CD14-positive monocyte (primary cell): ENCODE data around the gene TSPAN10. TPM values are rescaled to one million over a fixed set of nuclear protein-coding genes. Genes with fewer than 3 reads are reported as not detected.

Experiments used
- DNase-seq, 3 donors: peaks; one replicate each; pipeline ENCODE4 v3.0.0-alpha.2; 2011 to 2022
- H2AFZ ChIP-seq: 2 replicates; pipeline ENCODE4 v1.6.0; 2012; ENCODE audit warnings: mild to moderate bottlenecking, low read depth, low read length, inconsistent platforms; ENCODE audit not compliant: insufficient read depth, poor library complexity, severe bottlenecking
- H3K27ac ChIP-seq, 2 donors: 1 replicate in 1 of 2; 2 replicates in 1 of 2; pipeline ENCODE4 v1.5.1; 2012 to 2013; ENCODE audit warnings: low read length in 2 of 2, control low read depth in 1 of 2, inconsistent platforms in 1 of 2, low read depth in 1 of 2, mild to moderate bottlenecking in 1 of 2
- H3K27me3 ChIP-seq, 2 donors: one replicate each; pipeline versions ENCODE4 v1.6.0 to v1.6.1; 2011 to 2013; ENCODE audit warnings: low read length in 2 of 2; ENCODE audit not compliant: control insufficient read depth in 2 of 2, insufficient read depth in 2 of 2
- H3K36me3 ChIP-seq, 2 donors: replicated peaks in 1 of 2; 1 replicate in 1 of 2; 2 replicates in 1 of 2; pipeline versions ENCODE4 v1.5.1 to v1.6.1; 2012 to 2013; ENCODE audit warnings: low read length in 2 of 2, control low read depth in 1 of 2, inconsistent platforms in 1 of 2, mild to moderate bottlenecking in 1 of 2; ENCODE audit not compliant: insufficient read depth in 2 of 2, control insufficient read depth in 1 of 2
- H3K4me1 ChIP-seq, 2 donors: 1 replicate in 1 of 2; 2 replicates in 1 of 2; pipeline versions ENCODE4 v1.5.1 to v1.6.1; 2012 to 2013; ENCODE audit warnings: low read length in 2 of 2, control low read depth in 1 of 2, inconsistent platforms in 1 of 2, mild to moderate bottlenecking in 1 of 2, moderate library complexity in 1 of 2; ENCODE audit not compliant: insufficient read depth in 2 of 2, control insufficient read depth in 1 of 2
- H3K4me2 ChIP-seq: replicated peaks from 2 replicates; pipeline ENCODE3; 2012; ENCODE audit warnings: low read length, moderate library complexity, mild to moderate bottlenecking; ENCODE audit not compliant: poor library complexity, severe bottlenecking; ENCODE audit errors: extremely low read depth
- H3K4me3 ChIP-seq, 3 experiments: fragments of 200-600 bp in 1 of 3; sonication (generic) in 1 of 3; replicated peaks in 1 of 3; 1 replicate in 2 of 3; 2 replicates in 1 of 3; pipeline ENCODE4 v1.5.1; 2011 to 2013; ENCODE audit warnings: low read length in 3 of 3, mild to moderate bottlenecking in 3 of 3, control low read depth in 2 of 3, low read depth in 2 of 3, inconsistent platforms in 1 of 3, moderate library complexity in 1 of 3
- H3K79me2 ChIP-seq: 2 replicates; pipeline ENCODE4 v1.6.0; 2012; ENCODE audit warnings: mild to moderate bottlenecking, control low read depth, inconsistent platforms, low read length, moderate library complexity; ENCODE audit not compliant: insufficient read depth
- H3K9ac ChIP-seq: 2 replicates; pipeline ENCODE4 v1.6.0; 2017; ENCODE audit warnings: low read length, mild to moderate bottlenecking; ENCODE audit not compliant: insufficient read depth, poor library complexity, severe bottlenecking
- H3K9me3 ChIP-seq, 2 donors: replicated peaks in 1 of 2; 1 replicate in 1 of 2; 2 replicates in 1 of 2; pipeline versions ENCODE4 v1.5.1 to v1.6.1; 2012 to 2013; ENCODE audit warnings: low read length in 2 of 2, control low read depth in 1 of 2; ENCODE audit not compliant: control insufficient read depth in 1 of 2, insufficient read depth in 1 of 2
- H4K20me1 ChIP-seq: 2 replicates; pipeline ENCODE4 v1.6.0; 2012; ENCODE audit warnings: mild to moderate bottlenecking, low read length, control low read depth, moderate library complexity; ENCODE audit not compliant: insufficient read depth
- H3K27ac Mint-ChIP-seq, 7 donors: one replicate each; pipeline ENCODE4 v1.8.0; 2020; ENCODE audit warnings: mild to moderate bottlenecking in 7 of 7, mixed read lengths in 7 of 7, moderate library complexity in 6 of 7, inconsistent platforms in 2 of 7
- H3K27me3 Mint-ChIP-seq, 3 donors: one replicate each; pipeline ENCODE4 v1.8.0; 2021 to 2022; ENCODE audit warnings: low read depth in 3 of 3, mild to moderate bottlenecking in 3 of 3, mixed read lengths in 3 of 3, moderate library complexity in 3 of 3, inconsistent platforms in 1 of 3
- H3K36me3 Mint-ChIP-seq, 2 donors: one replicate each; pipeline ENCODE4 v1.8.0; 2020; ENCODE audit warnings: mixed read lengths in 2 of 2, inconsistent platforms in 1 of 2, mild to moderate bottlenecking in 1 of 2
- H3K4me1 Mint-ChIP-seq: one replicate; pipeline ENCODE4 v1.8.0; 2020; ENCODE audit warnings: mild to moderate bottlenecking, mixed read lengths
- H3K4me3 Mint-ChIP-seq, 2 donors: one replicate each; pipeline ENCODE4 v1.8.0; 2020; ENCODE audit warnings: mild to moderate bottlenecking in 2 of 2, mixed read lengths in 2 of 2, moderate library complexity in 1 of 2
- H3K9me3 Mint-ChIP-seq, 7 donors: one replicate each; pipeline ENCODE4 v1.8.0; 2020 to 2022; ENCODE audit warnings: mixed read lengths in 7 of 7, mild to moderate bottlenecking in 6 of 7, moderate library complexity in 6 of 7, inconsistent platforms in 2 of 7
- WGBS: methylation state at CpG from one replicate; pipeline ENCODE4 v1.1.5; 2013; ENCODE audit warnings: missing lambda C conversion rate; ENCODE audit not compliant: insufficient coverage; 5-methylcytosine and 5-hydroxymethylcytosine counted together
- intact Hi-C, 2 donors: fragments of 100-400 bp; cut with micrococcal nuclease; formaldehyde crosslinking; loops; one replicate each; pipeline versions ENCODE4 v1.15.0 to v1.15.1; 2023
- polyA plus RNA-seq, 3 donors: library from polyadenylated mRNA; depleted of rRNA in 1 of 3; unstranded in 2 of 3; stranded (reverse) in 1 of 3; fragments of 300-500 nt in 2 of 3; fragments of >200 nt in 1 of 3; fragmentation: Illumina TruSeq in 2 of 3; gene quantifications; 1 replicate in 2 of 3; 2 replicates in 1 of 3; pipeline ENCODE4 v1.2.3, GENCODE V29; 2012 to 2021
- TF ChIP-seq, protein P1 (sequence below): fragments of 200-600 bp; IDR thresholded peaks from one replicate; pipeline ENCODE4 v1.8.0; 2022; ENCODE audit warnings: antibody characterized with exemption, mild to moderate bottlenecking

Gene TSPAN10
- polyA plus RNA-seq, 3 donors: not detected

DNA sequence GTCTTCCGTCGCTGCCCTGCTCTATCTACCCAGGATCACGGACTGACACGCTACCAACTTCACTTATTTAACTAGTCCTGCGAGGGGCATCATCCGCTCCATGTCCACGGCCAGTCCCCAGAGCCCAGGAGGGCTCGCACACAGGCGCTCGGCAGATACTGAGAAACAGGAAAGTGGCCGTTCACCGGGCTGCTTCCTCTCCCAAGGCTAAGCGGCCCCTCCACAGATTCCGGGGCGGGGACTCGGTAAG lies 29.0 kb downstream of the TSPAN10 start:
- peak overlapping the region; percentile 63 to 91 (median 75) for H3K4me3 ChIP-seq
- peaks cover 0 to 4% (median 0%) of the 10 kb centered on the region in 3 donors for H3K27me3 Mint-ChIP-seq
- H3K79me2 ChIP-seq: peaks cover 53% of the 10 kb centered on the region
- H4K20me1 ChIP-seq: no peaks in the 10 kb centered on the region
- H3K4me3 Mint-ChIP-seq: peak overlapping the region; percentile 92 to 99
- peaks cover 24 to 30% of the 10 kb centered on the region in 2 donors for H3K4me1 ChIP-seq
- under 1% methylated on average over 16 of the region's 16 CpGs for WGBS
- peak; percentile 13 to 32 (median 21) for DNase-seq
- H2AFZ ChIP-seq: peak overlapping the region; percentile 94
- H3K36me3 ChIP-seq: peaks cover 15 to 36% of the 10 kb centered on the region in 2 donors
- H3K9me3 Mint-ChIP-seq: no peaks in the 10 kb centered on the region
- peak overlapping the region; percentile 93 for H3K9ac ChIP-seq
- H3K4me1 Mint-ChIP-seq: peaks cover 24% of the 10 kb centered on the region
- TF ChIP-seq, protein P1, sequence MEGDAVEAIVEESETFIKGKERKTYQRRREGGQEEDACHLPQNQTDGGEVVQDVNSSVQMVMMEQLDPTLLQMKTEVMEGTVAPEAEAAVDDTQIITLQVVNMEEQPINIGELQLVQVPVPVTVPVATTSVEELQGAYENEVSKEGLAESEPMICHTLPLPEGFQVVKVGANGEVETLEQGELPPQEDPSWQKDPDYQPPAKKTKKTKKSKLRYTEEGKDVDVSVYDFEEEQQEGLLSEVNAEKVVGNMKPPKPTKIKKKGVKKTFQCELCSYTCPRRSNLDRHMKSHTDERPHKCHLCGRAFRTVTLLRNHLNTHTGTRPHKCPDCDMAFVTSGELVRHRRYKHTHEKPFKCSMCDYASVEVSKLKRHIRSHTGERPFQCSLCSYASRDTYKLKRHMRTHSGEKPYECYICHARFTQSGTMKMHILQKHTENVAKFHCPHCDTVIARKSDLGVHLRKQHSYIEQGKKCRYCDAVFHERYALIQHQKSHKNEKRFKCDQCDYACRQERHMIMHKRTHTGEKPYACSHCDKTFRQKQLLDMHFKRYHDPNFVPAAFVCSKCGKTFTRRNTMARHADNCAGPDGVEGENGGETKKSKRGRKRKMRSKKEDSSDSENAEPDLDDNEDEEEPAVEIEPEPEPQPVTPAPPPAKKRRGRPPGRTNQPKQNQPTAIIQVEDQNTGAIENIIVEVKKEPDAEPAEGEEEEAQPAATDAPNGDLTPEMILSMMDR: no peak
- peak overlapping the region; percentile 62 to 97 (median 96) for H3K27ac Mint-ChIP-seq
- peaks cover 21 to 45% of the 10 kb centered on the region in 2 donors for H3K36me3 Mint-ChIP-seq
- no peaks in the 10 kb centered on the region for H3K9me3 ChIP-seq
- peak overlapping the region; percentile 76 to 89 for H3K27ac ChIP-seq
- H3K27me3 ChIP-seq: no peaks in the 10 kb centered on the region
- intact Hi-C loops: loop anchor here (1.0 to 5.0 kb wide), 3 partner anchors 17 to 46 kb away; partner anchors contain the start of genes ARL16 (in 1 of the 2), MRPL12 (in 1 of the 2) and SLC25A10 (in 1 of the 2)
- H3K4me2 ChIP-seq: peak overlapping the region; percentile 86

DNA sequence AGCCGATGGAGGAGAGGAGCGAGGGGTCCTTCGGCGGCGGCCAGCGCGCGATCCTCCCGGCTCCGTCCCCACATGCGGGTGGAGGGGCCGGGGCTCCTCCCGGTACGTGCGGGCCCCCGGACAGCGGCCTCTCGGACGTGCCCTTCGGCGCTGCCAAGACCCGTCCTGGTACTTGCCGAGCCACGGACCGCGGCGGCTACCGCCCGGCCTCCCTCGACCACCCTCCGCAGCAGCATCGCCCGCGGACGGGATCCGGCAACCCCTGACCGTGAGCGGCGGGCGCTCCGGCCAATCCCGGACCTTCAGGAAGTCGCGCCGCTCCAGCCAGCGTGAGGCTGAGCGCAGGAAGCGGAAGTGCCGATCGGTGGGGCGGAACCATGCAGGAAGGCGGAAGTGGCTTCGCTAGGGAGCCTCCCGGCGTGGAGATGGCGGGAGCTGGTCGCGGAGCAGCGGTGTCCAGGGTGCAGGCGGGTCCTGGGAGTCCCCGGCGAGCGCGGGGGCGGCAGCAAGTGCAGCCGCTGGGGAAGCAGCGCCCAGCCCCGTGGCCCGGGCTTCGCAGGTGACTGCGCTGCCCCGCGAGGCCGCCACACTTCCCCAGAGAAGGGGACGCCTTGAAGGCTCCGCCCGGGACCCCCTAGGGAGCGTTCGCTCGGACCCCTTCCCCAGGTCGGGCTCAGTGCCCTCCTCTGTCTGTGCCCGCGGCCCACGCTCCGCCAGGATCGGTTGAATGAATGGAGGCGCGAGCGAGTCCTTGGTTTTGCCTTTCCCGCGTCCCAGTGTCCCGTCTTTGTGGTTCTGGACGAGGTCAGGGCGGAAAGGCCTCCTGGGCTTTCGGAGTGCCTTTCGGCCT lies 29.6 kb downstream of the TSPAN10 start, which contains the start of the genes CCDC137 and OXLD1:
Gene CCDC137 (plus strand): TSS at position 396 of the 850 bp plus-strand sequence. CDS start 30 bp downstream, at position 426.
Gene OXLD1 (minus strand): TSS at position 264 of the 850 bp plus-strand sequence. CDS start 28 bp downstream, at position 236.
- no peaks in the 10 kb centered on the region for H4K20me1 ChIP-seq
- no peaks in the 10 kb centered on the region for H3K9me3 ChIP-seq
- peaks cover 24% of the 10 kb centered on the region for H3K4me1 Mint-ChIP-seq
- peaks cover 0 to 4% (median 0%) of the 10 kb centered on the region in 3 donors for H3K27me3 Mint-ChIP-seq
- H3K27ac Mint-ChIP-seq: peak within 1 kb of the TSS; percentile 75 to 97 (median 96)
- peak within 1 kb of the TSS; percentile 92 to 99 for H3K4me3 Mint-ChIP-seq
- under 1% methylated on average over 95 of the region's 96 CpGs for WGBS
- peak within 1 kb of the TSS; percentile 93 for H3K9ac ChIP-seq
- peak within 1 kb of the TSS; percentile 63 to 91 (median 75) for H3K4me3 ChIP-seq
- TF ChIP-seq, protein P1: no peak
- H2AFZ ChIP-seq: peak within 1 kb of the TSS; percentile 94
- intact Hi-C loops: loop anchor here (1.0 to 5.0 kb wide), 3 partner anchors 17 to 46 kb away; partner anchors contain the start of genes ARL16 (in 2 of the 2), MRPL12 (in 1 of the 2) and SLC25A10 (in 1 of the 2)
- peak within 1 kb of the TSS; percentile 76 to 89 for H3K27ac ChIP-seq
- peaks cover 53% of the 10 kb centered on the region for H3K79me2 ChIP-seq
- H3K4me1 ChIP-seq: peaks cover 24 to 30% of the 10 kb centered on the region in 2 donors
- no peaks in the 10 kb centered on the region for H3K27me3 ChIP-seq
- DNase-seq: peak; percentile 94 to 96 (median 96)
- H3K36me3 Mint-ChIP-seq: peaks cover 27 to 50% of the 10 kb centered on the region in 2 donors
- H3K36me3 ChIP-seq: peaks cover 21 to 41% of the 10 kb centered on the region in 2 donors
- H3K9me3 Mint-ChIP-seq: no peaks in the 10 kb centered on the region
- peak within 1 kb of the TSS; percentile 86 for H3K4me2 ChIP-seq
